ENCODE results near the gene CRLF2. TPM values are rescaled to one million over a fixed set of nuclear protein-coding genes. Genes with fewer than 3 reads are reported as not detected.
"Not testable (repeated sequence)": the region's sequence is repeated elsewhere in the genome, so short reads cannot be mapped to it uniquely, and the experiment has no call there.

The CRLF2 gene, protein sequence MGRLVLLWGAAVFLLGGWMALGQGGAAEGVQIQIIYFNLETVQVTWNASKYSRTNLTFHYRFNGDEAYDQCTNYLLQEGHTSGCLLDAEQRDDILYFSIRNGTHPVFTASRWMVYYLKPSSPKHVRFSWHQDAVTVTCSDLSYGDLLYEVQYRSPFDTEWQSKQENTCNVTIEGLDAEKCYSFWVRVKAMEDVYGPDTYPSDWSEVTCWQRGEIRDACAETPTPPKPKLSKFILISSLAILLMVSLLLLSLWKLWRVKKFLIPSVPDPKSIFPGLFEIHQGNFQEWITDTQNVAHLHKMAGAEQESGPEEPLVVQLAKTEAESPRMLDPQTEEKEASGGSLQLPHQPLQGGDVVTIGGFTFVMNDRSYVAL
- 1 to 10 TPM in 1 of 2 donors, under 1 TPM in 1; 0.22 to 1.4 TPM for total RNA-seq

DNA sequence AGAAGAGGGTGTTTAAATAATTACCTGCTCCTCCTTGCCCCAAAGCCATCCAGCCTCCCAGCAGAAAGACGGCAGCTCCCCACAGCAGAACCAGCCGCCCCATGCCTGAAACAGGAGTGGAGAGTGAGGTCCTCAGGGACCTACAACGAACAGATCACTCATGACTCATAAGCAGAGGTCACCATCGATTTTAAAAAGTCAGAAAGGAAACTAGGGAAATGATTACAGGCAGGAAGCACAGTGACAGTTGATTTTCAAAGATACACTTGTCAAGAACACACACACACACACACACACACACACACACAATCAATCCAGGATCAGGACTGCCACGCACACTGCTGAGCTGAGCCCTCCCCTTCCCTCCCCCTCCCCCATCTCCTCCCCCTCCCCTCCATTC, at the start of gene CRLF2:
CRLF2 (minus strand) TSS at position 118 of the 400 bp plus-strand sequence; CDS start at position 103, 15 bp downstream.
- H3K36me3 Mint-ChIP-seq (ENCODE audit: insufficient read depth in 2 of 2): peaks cover 2 to 6% of the 10 kb centered on the region in 2 donors
- DNase-seq (peak; percentile 42), ATAC-seq (replicated peaks in 1 of 2) (peak; percentile 63 to 73)
- peaks cover 33% of the 10 kb centered on the region for H3K27me3 Mint-ChIP-seq (ENCODE audit: low read depth)
- H3K27ac Mint-ChIP-seq: no peak within 1 kb of the TSS
- peaks cover 6 to 8% of the 10 kb centered on the region in 2 donors for H3K9me3 Mint-ChIP-seq
- H3K4me1 Mint-ChIP-seq (ENCODE audit: low read depth): peaks cover 33% of the 10 kb centered on the region
- peak within 1 kb of the TSS; percentile 60 to 63 for H3K4me3 Mint-ChIP-seq

GRCh38 chrX:1261771-1262170, 49.3 kb upstream of the CRLF2 start:
- not testable (repeated sequence) for DNase-seq; H3K36me3 Mint-ChIP-seq (ENCODE audit: insufficient read depth in 2 of 2); H3K9me3 Mint-ChIP-seq; H3K4me3 Mint-ChIP-seq; H3K4me1 Mint-ChIP-seq (ENCODE audit: low read depth); H3K27me3 Mint-ChIP-seq (ENCODE audit: low read depth); ATAC-seq (replicated peaks in 1 of 2); H3K27ac Mint-ChIP-seq

- no peaks in the 10 kb centered on the region for H3K4me1 Mint-ChIP-seq (ENCODE audit: low read depth)
- no peak for ATAC-seq (replicated peaks in 1 of 2)
- H3K27ac Mint-ChIP-seq: no peak overlapping the region
- H3K9me3 Mint-ChIP-seq: no peaks in the 10 kb centered on the region
- H3K36me3 Mint-ChIP-seq (ENCODE audit: insufficient read depth in 2 of 2): peaks cover 0 to 1% of the 10 kb centered on the region in 2 donors
- no peak overlapping the region for H3K4me3 Mint-ChIP-seq
- no peak for DNase-seq
- no peaks in the 10 kb centered on the region for H3K27me3 Mint-ChIP-seq (ENCODE audit: low read depth)
Observed at GRCh38 chrX:1261285-1261684, 48.8 kb upstream of the CRLF2 start.

- no peak for DNase-seq
- H3K36me3 Mint-ChIP-seq (ENCODE audit: insufficient read depth in 2 of 2): peaks cover 1% of the 10 kb centered on the region in 2 donors
- peaks cover 13% of the 10 kb centered on the region for H3K4me1 Mint-ChIP-seq (ENCODE audit: low read depth)
- no peak for ATAC-seq (replicated peaks in 1 of 2)
- H3K4me3 Mint-ChIP-seq: no peak overlapping the region
- peaks cover 1 to 4% of the 10 kb centered on the region in 2 donors for H3K9me3 Mint-ChIP-seq
- H3K27me3 Mint-ChIP-seq (ENCODE audit: low read depth): no peaks in the 10 kb centered on the region
- H3K27ac Mint-ChIP-seq: no peak overlapping the region
Observed at GRCh38 chrX:1252861-1253260, 40.4 kb upstream of the CRLF2 start.

- Mint-ChIP-seq H3K4me1 (ENCODE audit: low read depth) (peaks cover 27% of the 10 kb centered on the region), H3K4me3 (peak overlapping the region; percentile 44 to 49)
- peak; percentile 32 to 54 for DNase-seq
Observed at GRCh38 chrX:1249101-1249887, 36.8 kb upstream of the CRLF2 start.

GRCh38 chrX:1248331-1249061, 36.0 kb upstream of the CRLF2 start:
- DNase-seq: peak; percentile 29 to 44
- Mint-ChIP-seq H3K9me3 (peaks cover under 1 to 1% of the 10 kb centered on the region in 2 donors), H3K27ac (peak overlapping the region; percentile 8), H3K27me3 (ENCODE audit: low read depth) (no peaks in the 10 kb centered on the region), H3K36me3 (ENCODE audit: insufficient read depth in 2 of 2) (peaks cover 1% of the 10 kb centered on the region in 2 donors), H3K4me3 (peak overlapping the region; percentile 49 to 67), H3K4me1 (ENCODE audit: low read depth) (peaks cover 33% of the 10 kb centered on the region)
- ATAC-seq (replicated peaks in 1 of 2): peak; percentile 44 to 70

More at GRCh38 chrX:1249101-1249887, 36.8 kb upstream of the CRLF2 start:
- ATAC-seq (replicated peaks in 1 of 2): peak; percentile 46 to 77
- peak overlapping the region; percentile 77 for H3K27ac Mint-ChIP-seq
- peaks cover 1 to 4% of the 10 kb centered on the region in 2 donors for H3K9me3 Mint-ChIP-seq
- H3K36me3 Mint-ChIP-seq (ENCODE audit: insufficient read depth in 2 of 2): peaks cover 1% of the 10 kb centered on the region in 2 donors
- H3K27me3 Mint-ChIP-seq (ENCODE audit: low read depth): no peaks in the 10 kb centered on the region

DNA sequence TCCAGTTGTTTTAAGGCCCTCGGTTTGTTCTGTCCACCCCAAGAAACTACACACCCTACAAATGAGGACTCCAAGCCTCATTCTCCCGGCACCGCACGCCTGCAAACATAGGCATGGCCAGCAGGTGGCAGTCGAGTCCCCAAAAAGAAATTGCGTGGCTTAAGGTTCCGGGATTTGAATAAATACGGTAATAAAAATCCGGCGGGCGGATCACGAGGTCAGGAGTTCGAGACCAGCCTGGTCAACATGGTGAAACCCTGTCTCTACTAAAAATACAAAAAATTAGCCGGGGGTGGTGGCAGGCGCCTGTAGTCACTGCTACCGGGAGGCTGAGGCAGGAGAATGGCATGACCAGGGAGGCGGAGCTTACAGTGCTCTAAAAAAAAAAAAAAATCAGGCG, 34.4 kb upstream of the CRLF2 start:
- Mint-ChIP-seq H3K4me3 (peak overlapping the region; percentile 25 to 29), H3K27ac (peak overlapping the region; percentile 76), H3K36me3 (ENCODE audit: insufficient read depth in 2 of 2) (peaks cover 1% of the 10 kb centered on the region in 2 donors), H3K9me3 (peaks cover 0 to 1% of the 10 kb centered on the region in 2 donors), H3K4me1 (ENCODE audit: low read depth) (peaks cover 41% of the 10 kb centered on the region), H3K27me3 (ENCODE audit: low read depth) (no peaks in the 10 kb centered on the region)
- ATAC-seq (replicated peaks in 1 of 2) (peak; percentile 51 to 53), DNase-seq (peak; percentile 78 to 90)

- H3K4me1 Mint-ChIP-seq (ENCODE audit: low read depth): peaks cover 37% of the 10 kb centered on the region
- no peak for ATAC-seq (replicated peaks in 1 of 2)
Observed at GRCh38 chrX:1244164-1245076, 32.0 kb upstream of the CRLF2 start.

DNA sequence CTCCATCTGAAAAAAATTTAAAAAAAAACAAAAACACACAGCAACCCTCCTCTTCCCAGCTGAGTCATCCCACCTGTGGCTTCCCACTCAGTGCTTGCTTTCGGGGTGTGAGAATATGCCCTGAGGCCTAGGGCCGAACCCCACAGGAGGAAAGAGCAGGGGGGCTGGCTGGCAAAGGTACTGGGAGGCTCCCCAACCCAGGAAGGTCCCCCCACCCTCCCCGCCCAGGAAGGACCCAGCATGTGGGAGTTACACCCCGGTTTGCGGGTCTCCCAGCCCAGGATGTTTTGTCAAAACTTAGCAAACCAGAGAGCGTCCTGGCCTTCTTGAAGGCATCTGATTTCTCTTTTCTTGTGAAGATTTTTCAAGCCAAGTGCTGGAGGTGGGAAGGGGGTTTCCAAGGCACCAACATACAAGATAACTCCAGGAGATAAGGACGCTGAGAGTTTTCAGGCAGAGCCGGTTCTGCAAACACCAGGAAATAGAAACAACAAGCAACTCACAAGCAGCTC, 30.5 kb upstream of the CRLF2 start:
- no peaks in the 10 kb centered on the region for H3K27me3 Mint-ChIP-seq (ENCODE audit: low read depth)
- no peaks in the 10 kb centered on the region for H3K36me3 Mint-ChIP-seq (ENCODE audit: insufficient read depth in 2 of 2)
- H3K4me3 Mint-ChIP-seq: peak overlapping the region; percentile 15 to 42
- H3K9me3 Mint-ChIP-seq: no peaks in the 10 kb centered on the region
- ATAC-seq (replicated peaks in 1 of 2) (peak; percentile 81 to 83), DNase-seq (peak; percentile 48 to 52)
- H3K27ac Mint-ChIP-seq: peak overlapping the region; percentile 19
- peaks cover 29% of the 10 kb centered on the region for H3K4me1 Mint-ChIP-seq (ENCODE audit: low read depth)

More at GRCh38 chrX:1244164-1245076, 32.0 kb upstream of the CRLF2 start:
- H3K27me3 Mint-ChIP-seq (ENCODE audit: low read depth): no peaks in the 10 kb centered on the region
- H3K4me3 Mint-ChIP-seq: peak overlapping the region in 1 of 2 donors; percentile 23
- H3K36me3 Mint-ChIP-seq (ENCODE audit: insufficient read depth in 2 of 2): no peaks in the 10 kb centered on the region
- H3K9me3 Mint-ChIP-seq: no peaks in the 10 kb centered on the region
- H3K27ac Mint-ChIP-seq: peak overlapping the region; percentile 20
- DNase-seq: peak in 1 of 2 donors; percentile 33

DNA sequence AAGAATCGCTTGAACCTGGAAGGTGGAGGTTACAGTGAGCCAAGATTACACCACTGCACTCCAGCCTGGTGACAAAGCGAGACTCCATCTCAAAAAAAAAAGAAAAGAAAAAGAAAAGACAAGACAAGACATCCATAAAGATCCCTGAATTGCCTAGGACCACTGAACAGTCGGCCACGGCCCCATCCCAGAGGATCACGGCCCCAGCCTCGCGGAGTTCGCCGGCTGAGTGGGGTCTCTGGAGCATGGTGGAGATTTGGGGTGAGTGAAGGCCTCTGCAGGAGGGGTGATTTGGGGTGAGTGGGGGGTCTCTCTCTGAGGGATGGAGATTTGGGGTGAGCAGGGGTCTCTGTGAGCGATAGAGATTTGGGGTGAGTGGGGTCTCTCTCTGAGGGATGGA, 28.1 kb upstream of the CRLF2 start:
- peaks cover 16% of the 10 kb centered on the region for H3K4me1 Mint-ChIP-seq (ENCODE audit: low read depth)
- H3K9me3 Mint-ChIP-seq: not testable (repeated sequence)

DNA sequence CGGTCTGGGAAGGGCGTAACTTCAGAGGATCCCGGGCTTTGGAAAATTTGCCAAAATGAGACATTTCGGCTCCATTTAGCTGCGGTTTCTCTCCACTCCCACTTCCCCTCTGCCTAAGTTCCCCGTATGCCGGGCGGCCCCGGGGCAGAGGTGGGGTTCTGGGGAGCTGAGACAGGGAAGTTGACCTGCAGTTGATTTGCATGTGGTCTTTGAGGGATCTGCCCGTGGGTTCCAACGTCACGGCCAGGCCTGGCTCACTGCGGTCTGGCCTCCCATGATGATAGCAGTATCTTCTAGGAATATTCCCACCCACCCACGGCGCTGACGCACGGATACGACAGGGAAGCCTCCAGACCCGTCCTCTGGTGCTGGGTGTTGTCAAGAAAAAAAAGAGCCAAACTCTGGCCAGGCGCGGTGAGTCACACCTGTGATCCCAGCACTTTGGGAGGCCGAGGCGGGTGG, 27.3 kb upstream of the CRLF2 start:
- DNase-seq: peak; percentile 24 to 27
- peaks cover 16% of the 10 kb centered on the region for H3K4me1 Mint-ChIP-seq (ENCODE audit: low read depth)
- no peaks in the 10 kb centered on the region for H3K27me3 Mint-ChIP-seq (ENCODE audit: low read depth)
- no peaks in the 10 kb centered on the region for H3K36me3 Mint-ChIP-seq (ENCODE audit: insufficient read depth in 2 of 2)
- no peak overlapping the region for H3K4me3 Mint-ChIP-seq
- no peak overlapping the region for H3K27ac Mint-ChIP-seq
- H3K9me3 Mint-ChIP-seq: no peaks in the 10 kb centered on the region
- ATAC-seq (replicated peaks in 1 of 2): peak; percentile 36 to 46

More for the DNA sequence above, 28.1 kb upstream of the CRLF2 start:
- not testable (repeated sequence) for H3K27ac Mint-ChIP-seq; H3K4me3 Mint-ChIP-seq; DNase-seq; ATAC-seq (replicated peaks in 1 of 2); H3K36me3 Mint-ChIP-seq (ENCODE audit: insufficient read depth in 2 of 2); H3K27me3 Mint-ChIP-seq (ENCODE audit: low read depth)

Data from activated T-cell treated with anti-CD3 and anti-CD28 coated beads, Interleukin-2, amount 50 U/mL, for 72 hours (primary cell).